Effector memory CD8-positive, alpha-beta T cell (primary cell): ENCODE results near the gene MAGI1.

Source experiments
- ATAC-seq: fragments of 150-1000 bp; cut with Tn5 transposase; replicated peaks from 2 replicates; pipeline ENCODE4 v1.10.0; 2021; ENCODE audit warnings: mild to moderate bottlenecking, moderate library complexity
- DNase-seq, 3 experiments: peaks; one replicate each; pipeline ENCODE4 v3.0.0; 2021
- H3K27ac Mint-ChIP-seq, 2 donors: one replicate each; pipeline ENCODE4 v1.8.0; 2022; ENCODE audit warnings: mild to moderate bottlenecking in 2 of 2, mixed read lengths in 2 of 2, moderate library complexity in 2 of 2
- H3K27me3 Mint-ChIP-seq, 2 donors: one replicate each; pipeline ENCODE4 v1.8.0; 2022; ENCODE audit warnings: mixed read lengths in 2 of 2
- H3K36me3 Mint-ChIP-seq: one replicate; pipeline ENCODE4 v1.8.0; 2022; ENCODE audit warnings: mild to moderate bottlenecking, moderate library complexity, mixed read lengths; ENCODE audit not compliant: insufficient read depth
- H3K4me1 Mint-ChIP-seq, 2 donors: one replicate each; pipeline ENCODE4 v1.8.0; 2022; ENCODE audit warnings: low read depth in 2 of 2, mixed read lengths in 2 of 2
- H3K4me3 Mint-ChIP-seq, 2 donors: one replicate each; pipeline ENCODE4 v1.8.0; 2022; ENCODE audit warnings: mild to moderate bottlenecking in 2 of 2, mixed read lengths in 2 of 2, moderate library complexity in 2 of 2
- H3K9me3 Mint-ChIP-seq, 2 donors: one replicate each; pipeline ENCODE4 v1.8.0; 2022; ENCODE audit warnings: mixed read lengths in 2 of 2

MAGI1 gene

GRCh38 chr3:65636326-65636725 is 402.4 kb downstream of the MAGI1 start:
- peaks cover 4% of the 10 kb centered on the region for H3K36me3 Mint-ChIP-seq
- H3K4me3 Mint-ChIP-seq = no peak overlapping the region
- no peak overlapping the region for H3K27ac Mint-ChIP-seq
- ATAC-seq (no peak), DNase-seq (no peak)
- H3K4me1 Mint-ChIP-seq = no peaks in the 10 kb centered on the region
- peaks cover 8% of the 10 kb centered on the region in 2 donors for H3K9me3 Mint-ChIP-seq
- H3K27me3 Mint-ChIP-seq = no peaks in the 10 kb centered on the region

- Mint-ChIP-seq H3K9me3 (peaks cover 11 to 12% of the 10 kb centered on the region in 2 donors), H3K4me3 (no peak overlapping the region), H3K27ac (no peak overlapping the region), H3K36me3 (peaks cover 4% of the 10 kb centered on the region), H3K27me3 (no peaks in the 10 kb centered on the region), H3K4me1 (no peaks in the 10 kb centered on the region)
- DNase-seq (no peak), ATAC-seq (no peak)
These were observed 403.1 kb downstream of the MAGI1 start for GRCh38 chr3:65635657-65636056.

GRCh38 chr3:65633018-65633638 is 405.6 kb downstream of the MAGI1 start:
- H3K27me3 Mint-ChIP-seq = no peaks in the 10 kb centered on the region
- H3K4me1 Mint-ChIP-seq = no peaks in the 10 kb centered on the region
- peaks cover 4% of the 10 kb centered on the region for H3K36me3 Mint-ChIP-seq
- H3K4me3 Mint-ChIP-seq = no peak overlapping the region
- H3K27ac Mint-ChIP-seq = no peak overlapping the region
- no peak for ATAC-seq
- H3K9me3 Mint-ChIP-seq = peaks cover 13 to 14% of the 10 kb centered on the region in 2 donors
- DNase-seq = no peak

GRCh38 chr3:65632414-65632813 is 406.3 kb downstream of the MAGI1 start:
- Mint-ChIP-seq H3K27ac (no peak overlapping the region), H3K36me3 (peaks cover 4% of the 10 kb centered on the region), H3K4me1 (no peaks in the 10 kb centered on the region), H3K4me3 (no peak overlapping the region), H3K9me3 (peaks cover 13 to 14% of the 10 kb centered on the region in 2 donors), H3K27me3 (no peaks in the 10 kb centered on the region)
- DNase-seq = no peak
- no peak for ATAC-seq

GRCh38 chr3:65628978-65629377 is 409.7 kb downstream of the MAGI1 start:
- no peaks in the 10 kb centered on the region for H3K27me3 Mint-ChIP-seq
- peaks cover 9 to 13% of the 10 kb centered on the region in 2 donors for H3K9me3 Mint-ChIP-seq
- no peak overlapping the region for H3K4me3 Mint-ChIP-seq
- no peaks in the 10 kb centered on the region for H3K4me1 Mint-ChIP-seq
- no peak for ATAC-seq
- no peak overlapping the region for H3K27ac Mint-ChIP-seq
- no peaks in the 10 kb centered on the region for H3K36me3 Mint-ChIP-seq
- DNase-seq = no peak

- no peak for ATAC-seq
- DNase-seq = no peak
- no peaks in the 10 kb centered on the region for H3K36me3 Mint-ChIP-seq
- no peaks in the 10 kb centered on the region for H3K27me3 Mint-ChIP-seq
- no peak overlapping the region for H3K27ac Mint-ChIP-seq
- no peaks in the 10 kb centered on the region for H3K4me1 Mint-ChIP-seq
- no peak overlapping the region for H3K4me3 Mint-ChIP-seq
- peaks cover 9 to 13% of the 10 kb centered on the region in 2 donors for H3K9me3 Mint-ChIP-seq
These were observed 411.7 kb downstream of the MAGI1 start for GRCh38 chr3:65627062-65627461.

GRCh38 chr3:65625305-65625704 is 413.4 kb downstream of the MAGI1 start:
- H3K4me3 Mint-ChIP-seq = no peak overlapping the region
- H3K4me1 Mint-ChIP-seq = no peaks in the 10 kb centered on the region
- no peak for DNase-seq
- H3K36me3 Mint-ChIP-seq = no peaks in the 10 kb centered on the region
- peaks cover 4 to 5% of the 10 kb centered on the region in 2 donors for H3K9me3 Mint-ChIP-seq
- no peak overlapping the region for H3K27ac Mint-ChIP-seq
- no peaks in the 10 kb centered on the region for H3K27me3 Mint-ChIP-seq
- no peak for ATAC-seq

GRCh38 chr3:65623362-65623761 is 415.4 kb downstream of the MAGI1 start:
- Mint-ChIP-seq H3K4me3 (no peak overlapping the region), H3K27me3 (no peaks in the 10 kb centered on the region), H3K36me3 (no peaks in the 10 kb centered on the region), H3K27ac (no peak overlapping the region), H3K9me3 (peaks cover 0 to 4% of the 10 kb centered on the region in 2 donors), H3K4me1 (no peaks in the 10 kb centered on the region)
- DNase-seq (no peak), ATAC-seq (no peak)

GRCh38 chr3:65619888-65620287 is 418.8 kb downstream of the MAGI1 start:
- Mint-ChIP-seq H3K4me3 (no peak overlapping the region), H3K9me3 (peaks cover 4 to 6% of the 10 kb centered on the region in 2 donors), H3K27ac (no peak overlapping the region), H3K27me3 (no peaks in the 10 kb centered on the region), H3K36me3 (peaks cover 3% of the 10 kb centered on the region), H3K4me1 (no peaks in the 10 kb centered on the region)
- ATAC-seq (no peak), DNase-seq (no peak)

GRCh38 chr3:65619451-65619881 is 419.3 kb downstream of the MAGI1 start:
- Mint-ChIP-seq H3K4me1 (no peaks in the 10 kb centered on the region), H3K27ac (no peak overlapping the region), H3K9me3 (peaks cover 4 to 6% of the 10 kb centered on the region in 2 donors), H3K27me3 (no peaks in the 10 kb centered on the region), H3K36me3 (peaks cover 3% of the 10 kb centered on the region), H3K4me3 (no peak overlapping the region)
- DNase-seq = no peak
- ATAC-seq = no peak

- DNase-seq (no peak), ATAC-seq (no peak)
- H3K27ac Mint-ChIP-seq = no peak overlapping the region
- no peaks in the 10 kb centered on the region for H3K27me3 Mint-ChIP-seq
- no peak overlapping the region for H3K4me3 Mint-ChIP-seq
- peaks cover 4 to 6% of the 10 kb centered on the region in 2 donors for H3K9me3 Mint-ChIP-seq
- peaks cover 3% of the 10 kb centered on the region for H3K36me3 Mint-ChIP-seq
- no peaks in the 10 kb centered on the region for H3K4me1 Mint-ChIP-seq
These were observed 420.1 kb downstream of the MAGI1 start for GRCh38 chr3:65618599-65618998.

GRCh38 chr3:65617787-65618186 is 420.9 kb downstream of the MAGI1 start:
- H3K27ac Mint-ChIP-seq = no peak overlapping the region
- peaks cover 3% of the 10 kb centered on the region for H3K36me3 Mint-ChIP-seq
- no peaks in the 10 kb centered on the region for H3K4me1 Mint-ChIP-seq
- H3K27me3 Mint-ChIP-seq = no peaks in the 10 kb centered on the region
- no peak overlapping the region for H3K4me3 Mint-ChIP-seq
- DNase-seq = no peak
- peaks cover 4 to 6% of the 10 kb centered on the region in 2 donors for H3K9me3 Mint-ChIP-seq
- ATAC-seq = no peak

GRCh38 chr3:65617209-65617608 is 421.5 kb downstream of the MAGI1 start:
- H3K9me3 Mint-ChIP-seq = peaks cover 4 to 6% of the 10 kb centered on the region in 2 donors
- ATAC-seq = no peak
- no peaks in the 10 kb centered on the region for H3K4me1 Mint-ChIP-seq
- DNase-seq = no peak
- no peaks in the 10 kb centered on the region for H3K27me3 Mint-ChIP-seq
- H3K27ac Mint-ChIP-seq = no peak overlapping the region
- no peak overlapping the region for H3K4me3 Mint-ChIP-seq
- peaks cover 3% of the 10 kb centered on the region for H3K36me3 Mint-ChIP-seq

GRCh38 chr3:65616563-65616962 is 422.2 kb downstream of the MAGI1 start:
- Mint-ChIP-seq H3K36me3 (peaks cover 3% of the 10 kb centered on the region), H3K4me3 (no peak overlapping the region), H3K4me1 (no peaks in the 10 kb centered on the region), H3K9me3 (peaks cover 4 to 6% of the 10 kb centered on the region in 2 donors), H3K27me3 (no peaks in the 10 kb centered on the region), H3K27ac (no peak overlapping the region)
- DNase-seq (no peak), ATAC-seq (no peak)
